Mesenchymal stem cell (in vitro differentiated cells and primary cell): Measurements from ENCODE around the gene SNX18.

Experiments used
- DNase-seq: peaks from one replicate; pipeline ENCODE4 v3.0.0-alpha.2; 2013
- H2AFZ ChIP-seq: one replicate; pipeline ENCODE4 v1.6.1; 2013; ENCODE audit warnings: low read depth, mild to moderate bottlenecking, control low read depth, inconsistent platforms, low read length, moderate library complexity
- H2AK5ac ChIP-seq: 2 replicates; pipeline ENCODE4 v1.6.1; 2013; ENCODE audit warnings: low read length, moderate library complexity, mild to moderate bottlenecking, inconsistent platforms; ENCODE audit not compliant: severe bottlenecking
- H2BK120ac ChIP-seq: one replicate; pipeline ENCODE4 v1.6.1; 2013; ENCODE audit warnings: low read depth, mild to moderate bottlenecking, inconsistent platforms, low read length, moderate library complexity
- H2BK12ac ChIP-seq, 2 experiments: one replicate each; pipeline ENCODE4 v1.6.1; 2013; ENCODE audit warnings: inconsistent platforms in 2 of 2, low read length in 2 of 2, mild to moderate bottlenecking in 2 of 2, moderate library complexity in 2 of 2, control low read depth in 1 of 2
- H2BK15ac ChIP-seq: one replicate; pipeline ENCODE4 v1.6.1; 2013; ENCODE audit warnings: mild to moderate bottlenecking, low read depth, inconsistent platforms; ENCODE audit not compliant: poor library complexity, severe bottlenecking
- H2BK5ac ChIP-seq: 2 replicates; pipeline ENCODE4 v1.6.1; 2013; ENCODE audit warnings: low read depth, mild to moderate bottlenecking, low read length, control low read depth, inconsistent platforms; ENCODE audit not compliant: poor library complexity, severe bottlenecking
- H3K14ac ChIP-seq, 2 experiments: one replicate each; pipeline ENCODE4 v1.6.1; 2013; ENCODE audit warnings: inconsistent platforms in 2 of 2, low read length in 2 of 2, control low read depth in 1 of 2, mild to moderate bottlenecking in 1 of 2, moderate library complexity in 1 of 2
- H3K18ac ChIP-seq, 2 experiments: one replicate each; pipeline ENCODE4 v1.6.1; 2013; ENCODE audit warnings: inconsistent platforms in 2 of 2, low read length in 2 of 2, control low read depth in 1 of 2, low read depth in 1 of 2, mild to moderate bottlenecking in 1 of 2
- H3K23ac ChIP-seq, 2 experiments: one replicate each; pipeline ENCODE4 v1.6.1; 2013; ENCODE audit warnings: inconsistent platforms in 2 of 2, low read length in 2 of 2, mild to moderate bottlenecking in 2 of 2, moderate library complexity in 2 of 2, control low read depth in 1 of 2
- H3K27ac ChIP-seq: 2 replicates; pipeline ENCODE4 v1.5.1; 2013; ENCODE audit warnings: mild to moderate bottlenecking, moderate library complexity, low read length, control low read depth, inconsistent platforms; ENCODE audit not compliant: poor library complexity, severe bottlenecking
- H3K27me3 ChIP-seq, 2 experiments: 2 replicates each; pipeline versions ENCODE4 v1.6.1 to v1.7.0; 2013; ENCODE audit warnings: low read length in 2 of 2, mild to moderate bottlenecking in 2 of 2, moderate library complexity in 2 of 2, control low read depth in 1 of 2, inconsistent platforms in 1 of 2; ENCODE audit not compliant: control insufficient read depth in 1 of 2, insufficient read depth in 1 of 2
- H3K36me3 ChIP-seq, 2 experiments: 2 replicates each; pipeline versions ENCODE4 v1.6.1 to v1.7.0; 2013; ENCODE audit warnings: low read length in 2 of 2, control low read depth in 1 of 2, inconsistent platforms in 1 of 2, low read depth in 1 of 2, mild to moderate bottlenecking in 1 of 2; ENCODE audit not compliant: insufficient read depth in 2 of 2, control insufficient read depth in 1 of 2
- H3K4ac ChIP-seq, 2 experiments: one replicate each; pipeline ENCODE4 v1.6.1; 2013; ENCODE audit warnings: inconsistent platforms in 2 of 2, low read length in 2 of 2, mild to moderate bottlenecking in 2 of 2, moderate library complexity in 2 of 2, control low read depth in 1 of 2, low read depth in 1 of 2
- H3K4me1 ChIP-seq: 2 replicates; pipeline ENCODE4 v1.6.1; 2013; ENCODE audit warnings: low read depth, low read length, control low read depth; ENCODE audit not compliant: control insufficient read depth, insufficient read depth
- H3K4me2 ChIP-seq: 2 replicates; pipeline ENCODE4 v1.6.1; 2013; ENCODE audit warnings: low read length, mild to moderate bottlenecking, inconsistent platforms; ENCODE audit not compliant: poor library complexity, severe bottlenecking
- H3K4me3 ChIP-seq, 2 experiments: 2 replicates each; pipeline versions ENCODE4 v1.5.1 to v1.7.0; 2013; ENCODE audit warnings: low read length in 2 of 2, mild to moderate bottlenecking in 2 of 2, control low read depth in 1 of 2, low read depth in 1 of 2; ENCODE audit not compliant: insufficient read depth in 1 of 2
- H3K79me1 ChIP-seq: replicated peaks from 2 replicates; pipeline ENCODE4 v1.6.1; 2013; ENCODE audit warnings: mild to moderate bottlenecking, control low read depth, low read length, inconsistent platforms; ENCODE audit not compliant: poor library complexity, severe bottlenecking
- H3K9ac ChIP-seq: 2 replicates; pipeline ENCODE4 v1.7.0; 2013; ENCODE audit warnings: mild to moderate bottlenecking, low read length, moderate library complexity
- H3K9me3 ChIP-seq: 2 replicates; pipeline ENCODE4 v1.7.0; 2013; ENCODE audit warnings: mild to moderate bottlenecking, low read length; ENCODE audit not compliant: control insufficient read depth
- H4K8ac ChIP-seq: one replicate; pipeline ENCODE4 v1.6.1; 2013; ENCODE audit warnings: inconsistent platforms, mild to moderate bottlenecking, low read length, moderate library complexity
- H4K91ac ChIP-seq: one replicate; pipeline ENCODE4 v1.6.1; 2013; ENCODE audit warnings: mild to moderate bottlenecking, low read length, inconsistent platforms
- WGBS: methylation state at CpG from one replicate; pipeline ENCODE4 v1.1.7; 2013; ENCODE audit warnings: mixed read lengths; 5-methylcytosine and 5-hydroxymethylcytosine counted together

Gene SNX18

GRCh38 chr5:54525261-54525660, 7.7 kb downstream of the SNX18 start:
- Histone ChIP-seq H2BK5ac (no peak overlapping the region), H3K4me2 (no peak overlapping the region), H3K14ac (no peak overlapping the region), H2BK120ac (no peak overlapping the region), H2BK15ac (no peak overlapping the region), H3K79me1 (peaks cover 29% of the 10 kb centered on the region), H3K9ac (no peak overlapping the region), H3K23ac (no peak overlapping the region), H3K4me3 (no peak overlapping the region), H3K36me3 (peaks cover 0 to 21% of the 10 kb centered on the region in 2 experiments), H3K18ac (no peak overlapping the region), H4K8ac (no peak overlapping the region), H3K27ac (no peak overlapping the region), H2AK5ac (no peak overlapping the region), H3K4me1 (peaks cover 7% of the 10 kb centered on the region), H4K91ac (no peak overlapping the region), H3K9me3 (no peaks in the 10 kb centered on the region), H2BK12ac (no peak overlapping the region), H3K27me3 (no peaks in the 10 kb centered on the region), H2AFZ (no peak overlapping the region), H3K4ac (no peak overlapping the region)
- DNase-seq = no peak
- WGBS = 99% methylated on average over 4 of the region's 4 CpGs

- Histone ChIP-seq H3K4me3 (no peak overlapping the region), H4K8ac (no peak overlapping the region), H2BK120ac (no peak overlapping the region), H2BK5ac (no peak overlapping the region), H3K23ac (no peak overlapping the region), H3K27me3 (no peaks in the 10 kb centered on the region), H3K9ac (no peak overlapping the region), H3K4ac (no peak overlapping the region), H2BK12ac (no peak overlapping the region), H4K91ac (no peak overlapping the region), H3K4me1 (peaks cover 7% of the 10 kb centered on the region), H2AFZ (no peak overlapping the region), H2BK15ac (no peak overlapping the region), H3K18ac (no peak overlapping the region), H3K27ac (no peak overlapping the region), H3K36me3 (peaks cover 0 to 21% of the 10 kb centered on the region in 2 experiments), H3K9me3 (no peaks in the 10 kb centered on the region), H3K4me2 (no peak overlapping the region), H2AK5ac (no peak overlapping the region), H3K79me1 (peaks cover 29% of the 10 kb centered on the region), H3K14ac (no peak overlapping the region)
- WGBS = 76% methylated on average over 6 of the region's 6 CpGs
- no peak for DNase-seq
Observed at GRCh38 chr5:54525692-54526091, 8.1 kb downstream of the SNX18 start.

GRCh38 chr5:54526604-54527288, 9.2 kb downstream of the SNX18 start:
- H2BK12ac ChIP-seq = no peak overlapping the region
- no peaks in the 10 kb centered on the region for H3K27me3 ChIP-seq
- no peak overlapping the region for H2BK5ac ChIP-seq
- H3K18ac ChIP-seq = no peak overlapping the region
- H2BK120ac ChIP-seq = no peak overlapping the region
- H3K23ac ChIP-seq = no peak overlapping the region
- no peak overlapping the region for H3K9ac ChIP-seq
- H3K36me3 ChIP-seq = peaks cover 0 to 15% of the 10 kb centered on the region in 2 experiments
- H2AFZ ChIP-seq = no peak overlapping the region
- no peak overlapping the region for H3K27ac ChIP-seq
- 94% methylated on average over 6 of the region's 6 CpGs for WGBS
- H2AK5ac ChIP-seq = no peak overlapping the region
- H3K4me1 ChIP-seq = peaks cover 11% of the 10 kb centered on the region
- no peak overlapping the region for H4K91ac ChIP-seq
- H3K4me2 ChIP-seq = no peak overlapping the region
- H2BK15ac ChIP-seq = no peak overlapping the region
- H3K79me1 ChIP-seq = peaks cover 29% of the 10 kb centered on the region
- no peaks in the 10 kb centered on the region for H3K9me3 ChIP-seq
- no peak overlapping the region for H3K4me3 ChIP-seq
- no peak for DNase-seq
- no peak overlapping the region for H4K8ac ChIP-seq
- no peak overlapping the region for H3K4ac ChIP-seq
- H3K14ac ChIP-seq = no peak overlapping the region

GRCh38 chr5:54528633-54529209, 11.2 kb downstream of the SNX18 start:
- Histone ChIP-seq H3K36me3 (peaks cover 0 to 9% of the 10 kb centered on the region in 2 experiments), H2BK5ac (no peak overlapping the region), H3K27ac (no peak overlapping the region), H2AK5ac (no peak overlapping the region), H2BK12ac (no peak overlapping the region), H3K4ac (no peak overlapping the region), H3K23ac (no peak overlapping the region), H3K18ac (peak overlapping the region in 1 of 2 experiments; percentile 37), H3K9ac (no peak overlapping the region), H3K9me3 (no peaks in the 10 kb centered on the region), H3K27me3 (no peaks in the 10 kb centered on the region), H2BK120ac (no peak overlapping the region), H3K14ac (no peak overlapping the region), H3K4me2 (no peak overlapping the region), H2BK15ac (peak overlapping the region; percentile 1), H3K79me1 (peaks cover 34% of the 10 kb centered on the region), H3K4me1 (peaks cover 11% of the 10 kb centered on the region), H2AFZ (no peak overlapping the region), H4K8ac (no peak overlapping the region), H3K4me3 (no peak overlapping the region), H4K91ac (no peak overlapping the region)
- DNase-seq = no peak
- WGBS = 96% methylated on average over 15 of the region's 15 CpGs
